GM10847 (cell line): ENCODE results near the gene HEG1.

ENCODE experiments used
- POLR2A ChIP-seq: IDR thresholded peaks from 2 replicates; pipeline ENCODE4 v1.6.1; 2011; ENCODE audit not compliant: insufficient read length; ENCODE audit errors: extremely low read depth

Gene HEG1

GRCh38 chr3:125075738-125076137, 19.9 kb upstream of the HEG1 start:
- no peak for TF ChIP-seq POLR2A

DNA sequence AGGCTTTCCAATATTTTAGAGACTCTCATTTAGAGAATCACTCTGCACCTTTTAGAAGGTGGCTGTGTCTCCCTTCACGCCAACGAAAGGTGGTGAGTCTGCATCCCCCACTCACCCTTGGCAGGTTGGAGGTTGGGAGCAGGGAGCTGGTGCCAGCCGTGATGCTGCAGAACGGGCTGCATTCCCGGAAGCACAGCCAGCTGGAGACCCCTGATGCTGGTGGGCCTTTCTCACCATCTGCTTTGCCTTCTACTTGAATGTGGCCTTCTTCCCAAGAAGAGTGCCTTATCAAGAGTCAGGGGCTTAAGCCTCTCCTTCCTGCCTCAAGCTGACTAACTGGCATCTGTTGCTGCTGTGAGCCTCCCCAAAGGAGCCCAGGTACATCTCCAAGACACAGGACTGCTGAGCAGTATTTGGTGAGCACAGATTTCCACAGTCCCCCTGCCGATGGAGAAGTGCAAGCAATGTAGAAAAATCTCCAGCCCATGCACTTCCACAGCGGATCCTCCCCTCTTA, 17.7 kb upstream of the HEG1 start:
- no peak for TF ChIP-seq POLR2A

- no peak for TF ChIP-seq POLR2A
Measured at GRCh38 chr3:125072749-125073389, 17.1 kb upstream of the HEG1 start.

- no peak for TF ChIP-seq POLR2A
Measured at GRCh38 chr3:125072301-125072700, 16.5 kb upstream of the HEG1 start.

DNA sequence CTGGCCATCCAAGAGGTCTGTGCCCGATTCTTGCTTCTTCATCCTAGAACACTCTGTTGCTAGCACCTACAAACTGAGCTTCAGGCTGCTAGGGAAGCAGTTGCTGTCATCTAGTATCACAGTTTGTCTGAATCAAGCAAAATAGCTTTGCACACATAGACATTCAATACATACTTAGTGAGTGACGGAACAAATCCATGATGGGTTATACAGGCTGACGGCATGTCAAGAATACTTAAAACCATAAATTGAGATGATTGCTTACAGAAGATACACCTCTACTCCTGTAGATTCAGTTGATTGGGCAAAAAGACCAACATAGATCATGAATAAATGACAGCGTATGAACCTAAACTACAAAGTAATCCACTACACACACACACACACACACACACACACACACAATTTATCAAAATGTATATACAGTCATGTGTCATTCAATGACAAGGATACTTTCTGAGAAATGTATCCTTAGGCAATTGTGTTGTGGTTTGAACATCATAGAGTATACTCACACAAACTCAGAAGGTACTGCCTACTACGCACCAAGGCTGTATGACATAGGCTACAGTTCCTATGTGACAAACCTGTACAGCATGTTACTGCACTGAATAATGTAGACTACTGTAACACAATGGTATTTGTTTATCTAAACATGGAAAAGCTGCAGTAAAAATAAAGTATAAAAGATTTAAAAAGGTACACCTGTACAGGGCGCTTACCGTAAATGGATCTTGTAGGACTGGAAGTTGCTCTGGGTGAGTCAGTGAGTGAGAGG, 14.4 kb upstream of the HEG1 start:
- TF ChIP-seq POLR2A: no peak

- TF ChIP-seq POLR2A: no peak
Measured at GRCh38 chr3:125069452-125069851, 13.7 kb upstream of the HEG1 start.

DNA sequence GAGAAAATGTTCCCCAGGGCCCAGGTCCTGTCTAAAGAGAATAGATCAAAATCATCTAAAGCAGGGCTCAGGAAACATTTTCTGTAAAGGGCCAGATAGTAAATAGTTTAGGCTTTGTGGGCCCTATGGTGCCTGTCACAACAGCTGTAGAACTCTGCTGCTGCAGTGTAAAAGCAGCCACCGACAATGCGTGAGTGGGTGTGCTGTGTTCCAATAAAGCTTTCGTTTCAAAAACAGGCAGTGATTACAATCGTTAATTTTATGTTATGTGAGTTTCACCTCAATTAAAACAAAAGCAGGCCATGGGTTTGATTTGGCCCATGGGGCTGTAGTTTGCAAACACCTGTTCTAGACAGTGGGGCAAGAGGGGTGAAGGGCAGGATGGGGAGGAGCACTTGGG, 12.5 kb upstream of the HEG1 start:
- no peak for TF ChIP-seq POLR2A

GRCh38 chr3:125067225-125067624, 11.4 kb upstream of the HEG1 start:
- no peak for TF ChIP-seq POLR2A

DNA sequence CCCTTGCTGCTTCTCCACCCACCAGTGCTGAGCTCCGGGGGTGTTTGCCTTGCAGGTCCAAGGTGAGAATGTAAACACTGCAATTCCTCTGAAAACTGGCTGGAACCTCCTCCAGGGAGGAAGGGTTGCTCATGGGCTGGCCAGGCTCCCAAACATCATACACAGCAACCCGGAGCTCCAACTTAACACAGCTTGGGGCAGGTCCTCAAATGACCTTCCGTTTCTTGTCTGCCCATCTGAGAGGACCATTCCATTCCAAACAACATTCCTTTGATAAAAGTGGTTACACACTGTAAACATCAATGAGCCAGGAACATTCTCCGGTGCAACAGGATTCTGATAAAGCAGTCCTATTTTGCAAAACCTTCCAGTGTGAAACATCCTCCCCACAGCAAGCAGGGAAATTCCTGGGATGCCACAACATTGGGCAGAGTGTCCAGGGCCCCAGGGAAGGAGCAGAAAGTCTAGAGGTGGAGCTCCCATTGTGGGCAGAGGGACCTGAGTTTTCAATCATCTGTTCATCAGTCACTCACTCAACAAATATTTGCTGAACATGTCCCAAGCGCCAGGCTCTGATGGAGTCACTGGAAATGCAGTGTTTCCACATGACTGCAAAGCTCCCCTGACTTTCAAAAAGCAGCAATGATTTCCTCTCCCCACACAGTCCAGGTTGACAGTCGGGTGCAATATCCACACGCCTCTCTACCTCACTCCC, 7.3 kb upstream of the HEG1 start:
- TF ChIP-seq POLR2A: no peak

- TF ChIP-seq POLR2A: no peak
Measured at GRCh38 chr3:125061646-125062045, 5.8 kb upstream of the HEG1 start.

GRCh38 chr3:125061170-125061569, 5.4 kb upstream of the HEG1 start:
- no peak for TF ChIP-seq POLR2A

GRCh38 chr3:125059488-125060245, 3.9 kb upstream of the HEG1 start:
- TF ChIP-seq POLR2A: no peak

- no peak for TF ChIP-seq POLR2A
Measured at GRCh38 chr3:125058959-125059358, 3.2 kb upstream of the HEG1 start.

GRCh38 chr3:125058529-125058928, 2.7 kb upstream of the HEG1 start:
- TF ChIP-seq POLR2A: no peak

DNA sequence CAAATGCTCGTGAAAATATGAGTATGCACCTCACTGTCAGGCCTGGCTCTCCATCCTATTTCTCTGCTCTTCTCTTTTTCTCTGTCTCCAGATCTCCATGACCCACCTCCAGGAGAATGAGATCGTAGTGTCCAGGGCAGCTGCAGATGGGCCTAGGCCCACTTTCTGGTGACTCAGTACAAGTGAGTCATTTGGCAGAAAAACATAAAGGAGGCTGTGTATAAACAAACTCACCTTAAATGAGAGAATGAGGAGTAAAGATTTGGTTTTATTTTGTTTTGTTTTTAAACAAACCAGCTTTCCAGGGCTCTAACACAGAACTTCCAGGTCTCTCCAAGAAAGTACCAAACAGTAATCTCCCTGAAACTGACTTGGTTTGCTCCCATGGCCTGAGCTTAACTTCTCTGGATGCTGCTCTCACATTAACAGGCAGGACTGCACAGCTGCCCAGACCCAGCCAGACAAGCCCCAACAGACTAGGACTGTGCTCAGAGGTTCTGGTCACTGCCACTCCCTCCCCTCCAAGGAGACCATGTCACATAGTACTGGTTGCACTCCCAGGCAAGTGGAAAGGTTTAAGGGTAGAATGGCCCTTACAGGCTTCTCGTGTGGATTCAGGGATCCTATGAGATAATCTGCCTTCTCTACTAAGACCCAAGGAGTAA, 1.5 kb upstream of the HEG1 start:
- no peak for TF ChIP-seq POLR2A

- TF ChIP-seq POLR2A: no peak
Measured at GRCh38 chr3:125055331-125055912, 375 bp downstream of the HEG1 start.
